Heart left ventricle (tissue), 16 donors: ENCODE data around the gene PGP. TPM values are rescaled to one million over a fixed set of nuclear protein-coding genes. Genes with fewer than 3 reads are reported as not detected.

Experiments
- ATAC-seq, 4 donors: fragments of 200-7000 bp; cut with Tn5 transposase; one replicate each; pipeline ENCODE4 v1.9.1; 2020 to 2022; ENCODE audit warnings: moderate library complexity in 4 of 4, mild to moderate bottlenecking in 3 of 4, moderate number of reproducible peaks in 1 of 4
- DNase-seq, 5 donors: peaks; one replicate each; pipeline ENCODE4 v3.0.0-alpha.2; 2020
- H3K27ac ChIP-seq, 12 donors: fragments of 200-600 bp; sonication (generic) in 4 of 12; one replicate each; pipeline versions ENCODE4 v1.5.0 to v1.8.0; 2016 to 2022; ENCODE audit warnings: mild to moderate bottlenecking in 2 of 12
- H3K27me3 ChIP-seq, 9 donors: fragments of 200-600 bp; sonication (generic) in 2 of 9; one replicate each; pipeline versions ENCODE4 v1.5.1 to v1.8.0; 2016 to 2022; ENCODE audit warnings: mild to moderate bottlenecking in 3 of 9
- H3K36me3 ChIP-seq, 9 donors: fragments of 200-600 bp; sonication (generic) in 2 of 9; one replicate each; pipeline versions ENCODE4 v1.5.0 to v1.8.0; 2018 to 2022; ENCODE audit warnings: mild to moderate bottlenecking in 2 of 9
- H3K4me1 ChIP-seq, 12 donors: fragments of 200-600 bp; sonication (generic) in 4 of 12; one replicate each; pipeline versions ENCODE4 v1.5.0 to v1.8.0; 2016 to 2022; ENCODE audit warnings: mild to moderate bottlenecking in 3 of 12
- H3K4me3 ChIP-seq, 12 donors: fragments of 200-600 bp; sonication (generic) in 4 of 12; one replicate each; pipeline versions ENCODE4 v1.5.0 to v1.8.0; 2017 to 2022; ENCODE audit warnings: mild to moderate bottlenecking in 9 of 12, moderate library complexity in 4 of 12
- H3K9me3 ChIP-seq, 12 donors: fragments of 200-600 bp; sonication (generic) in 4 of 12; one replicate each; pipeline versions ENCODE4 v1.5.0 to v1.8.0; 2016 to 2022; ENCODE audit warnings: mild to moderate bottlenecking in 1 of 12
- POLR2A ChIP-seq, 2 donors: fragments of 450-650 bp; IDR thresholded peaks; one replicate each; pipeline ENCODE4 v1.6.1; 2017; ENCODE audit warnings: antibody characterized with exemption in 2 of 2, mild to moderate bottlenecking in 2 of 2, moderate library complexity in 2 of 2
- WGBS, 4 donors: extraction: QIAGEN DNeasy Blood & Tissue Kit in 2 of 4; methylation state at CpG; one replicate each; pipeline versions ENCODE4 v1.1.5 to v1.1.7; 2013 to 2018; 5-methylcytosine and 5-hydroxymethylcytosine counted together
- intact Hi-C, 10 donors: fragments of 100-400 bp; cut with DNase I; formaldehyde crosslinking; loops; one replicate each; pipeline versions ENCODE4 v1.11.1 to v1.14.2; 2022
- polyA plus RNA-seq, 2 donors: library from polyadenylated mRNA; stranded (reverse); fragments of 200-250 nt; gene quantifications; one replicate each; pipeline ENCODE4 v1.2.3, GENCODE V29; 2013
- total RNA-seq, 9 donors: library from RNA; depleted of rRNA in 2 of 9; stranded (reverse); fragments of >200 nt in 2 of 9; fragmentation: NEBNext Ultra II Directional in 3 of 9; extraction: Animal tissue kit (Norgen Biotek cat#: 25700) in 3 of 9; gene quantifications; one replicate each; pipeline versions ENCODE4 v1.1.0 to v1.2.4, GENCODE V29; 2016 to 2023
- TF ChIP-seq, protein P1 (sequence below), 12 donors: fragments of 200-600 bp; sonication (generic) in 4 of 12; IDR thresholded peaks; one replicate each; pipeline versions ENCODE4 v1.5.0 to v1.8.0; 2018 to 2022; ENCODE audit warnings: antibody characterized with exemption in 12 of 12, mild to moderate bottlenecking in 5 of 12
- donor health status: ischemic (EF 13 %, LVEDD 7.1; RV severe dilation, severe dysfunction).
- donor health status: healthy with polysubstance abuse.
- donor health status: DM: no; HTN: yes; CAD: no.
- donor health status: DM: no; HTN: no; CAD: no.
- donor health status: ischemic (EF 25% LVEDD 6.9; RV normal size, moderate dysfunction).
- donor health status: ischemic (EF 25% LVEDD 5.7; RV mildly dilated, moderate dysfunction).
- donor health status: healthy.
- donor health status: DM: yes; HTN: yes; CAD: no.
- donor health status: ischemic (EF 35%, LVEDD 5.7; RV mildly dilated, moderate dysfunction).
- donor health status: nonischemic (EF 11% LVEDD 7.7; RV severe dilation, severe dysfunction).
- donor health status: DM: yes; HTN: yes; CAD: no.
- donor health status: PGD.
- donor health status: ischemic (EF 29% LVEDD 5.4; RV normal size, mild dysfunction).
- donor health status: nonischemic (EF 23%, LVEDD 6.1; RV moderate dilation, normal function).

PGP gene
- total and polyA plus RNA-seq, 11 donors = 19.6 to 44.0 (median 31.7) TPM

DNA sequence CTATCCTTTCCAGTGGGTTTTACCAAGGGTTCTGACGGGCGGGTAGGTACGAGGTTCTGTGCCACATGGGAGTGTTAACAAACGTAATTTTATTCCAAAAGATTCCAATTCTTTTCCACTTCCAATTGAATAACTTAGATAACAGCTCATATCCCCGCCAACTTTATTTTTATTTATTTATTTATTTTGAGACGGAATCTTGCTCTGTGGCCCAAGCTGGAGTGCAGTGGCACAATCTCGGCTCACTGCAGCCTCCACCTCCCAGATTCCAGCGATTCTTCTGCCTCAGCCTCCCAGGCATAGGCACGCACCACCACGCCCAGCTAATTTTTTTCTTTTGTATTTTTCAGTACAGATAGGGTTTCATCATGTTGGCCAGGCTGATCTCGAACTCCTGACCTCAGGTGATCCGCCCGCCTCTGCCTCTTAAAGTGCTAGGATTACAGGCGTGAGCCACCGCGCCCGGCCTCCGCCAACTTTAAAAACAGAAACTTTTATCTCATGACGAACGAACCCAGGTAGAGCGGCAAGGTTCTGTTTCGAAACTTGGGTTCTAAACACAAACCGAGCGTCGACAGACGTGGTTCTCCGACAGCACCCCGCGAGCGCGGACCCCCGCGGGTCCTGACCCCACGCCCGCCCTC, 36.1 kb upstream of the PGP start:
- H3K27me3 ChIP-seq = no peaks in the 10 kb centered on the region
- 3 to 6% (median 4%) methylated on average over 24 to 35 of the region's 35 CpGs for WGBS, 4 donors
- H3K27ac ChIP-seq = peak overlapping the region; percentile 88 to 97 (median 92)
- no peaks in the 10 kb centered on the region for H3K9me3 ChIP-seq
- H3K4me3 ChIP-seq = peak overlapping the region; percentile 63 to 99 (median 80)
- TF ChIP-seq, protein P1, sequence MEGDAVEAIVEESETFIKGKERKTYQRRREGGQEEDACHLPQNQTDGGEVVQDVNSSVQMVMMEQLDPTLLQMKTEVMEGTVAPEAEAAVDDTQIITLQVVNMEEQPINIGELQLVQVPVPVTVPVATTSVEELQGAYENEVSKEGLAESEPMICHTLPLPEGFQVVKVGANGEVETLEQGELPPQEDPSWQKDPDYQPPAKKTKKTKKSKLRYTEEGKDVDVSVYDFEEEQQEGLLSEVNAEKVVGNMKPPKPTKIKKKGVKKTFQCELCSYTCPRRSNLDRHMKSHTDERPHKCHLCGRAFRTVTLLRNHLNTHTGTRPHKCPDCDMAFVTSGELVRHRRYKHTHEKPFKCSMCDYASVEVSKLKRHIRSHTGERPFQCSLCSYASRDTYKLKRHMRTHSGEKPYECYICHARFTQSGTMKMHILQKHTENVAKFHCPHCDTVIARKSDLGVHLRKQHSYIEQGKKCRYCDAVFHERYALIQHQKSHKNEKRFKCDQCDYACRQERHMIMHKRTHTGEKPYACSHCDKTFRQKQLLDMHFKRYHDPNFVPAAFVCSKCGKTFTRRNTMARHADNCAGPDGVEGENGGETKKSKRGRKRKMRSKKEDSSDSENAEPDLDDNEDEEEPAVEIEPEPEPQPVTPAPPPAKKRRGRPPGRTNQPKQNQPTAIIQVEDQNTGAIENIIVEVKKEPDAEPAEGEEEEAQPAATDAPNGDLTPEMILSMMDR (IDR thresholded peaks at IDR 0.05) = no peak
- no peak for TF ChIP-seq POLR2A (IDR thresholded peaks at IDR 0.05)
- ATAC-seq (peak in 1 of 4 donors; percentile 0), DNase-seq (no peak)
- peaks cover 2 to 54% (median 46%) of the 10 kb centered on the region in 9 donors for H3K36me3 ChIP-seq
- H3K4me1 ChIP-seq = peaks cover 2 to 24% (median 16%) of the 10 kb centered on the region in 12 donors
- intact Hi-C loops = loop anchor here in 3 of 10 donors (1.0 to 10.0 kb wide), 5 partner anchors 18 to 96 kb away; partner anchors contain the start of genes TRAF7 (in 3 of the 3), MLST8 (in 1 of the 3) and RNPS1 (in 1 of the 3)

DNA sequence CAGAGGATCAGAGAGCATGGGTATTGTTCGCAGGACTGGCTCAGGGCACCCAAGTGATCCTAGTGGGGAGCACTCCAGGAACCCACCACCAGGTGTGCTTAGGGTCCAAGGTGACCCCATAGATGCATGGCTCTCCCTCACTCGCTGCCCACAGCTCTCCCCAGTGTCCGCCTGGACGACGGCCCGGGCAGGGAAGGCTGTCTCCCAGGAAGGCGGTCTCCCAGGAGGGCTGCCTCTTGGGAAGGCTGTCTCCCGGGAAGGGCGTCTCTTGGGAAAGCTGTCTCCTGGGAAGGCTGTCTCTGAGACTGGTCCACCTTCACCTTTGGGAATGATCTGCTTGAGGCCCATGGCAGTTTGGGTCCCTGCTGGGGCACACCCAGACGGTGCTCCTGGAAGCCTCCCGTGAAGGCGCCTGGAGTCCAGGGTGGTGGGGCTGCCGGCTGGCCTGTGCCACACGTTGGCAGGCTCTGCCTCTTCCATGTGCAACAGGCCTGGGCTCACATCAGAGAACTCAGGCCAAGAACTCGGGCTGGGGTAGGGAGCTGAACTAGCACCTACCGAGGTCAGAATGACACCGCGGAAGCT, 31.8 kb upstream of the PGP start:
- intact Hi-C loops = loop anchor here in 1 of 10 donors (10.0 kb wide), 1 partner anchor 92 kb away; the partner anchor contains the start of gene TRAF7
- 66 to 86% (median 81%) methylated on average over 10 to 18 of the region's 18 CpGs for WGBS, 4 donors
- Histone ChIP-seq H3K4me1 (peaks cover 0 to 15% (median 8%) of the 10 kb centered on the region in 12 donors), H3K9me3 (no peaks in the 10 kb centered on the region), H3K27ac (no peak overlapping the region), H3K4me3 (no peak overlapping the region), H3K27me3 (no peaks in the 10 kb centered on the region), H3K36me3 (peaks cover 5 to 65% (median 54%) of the 10 kb centered on the region in 9 donors)
- ATAC-seq (no peak), DNase-seq (peak in 1 of 5 donors; percentile 4)
- TF ChIP-seq POLR2A (IDR thresholded peaks at IDR 0.05) = no peak

DNA sequence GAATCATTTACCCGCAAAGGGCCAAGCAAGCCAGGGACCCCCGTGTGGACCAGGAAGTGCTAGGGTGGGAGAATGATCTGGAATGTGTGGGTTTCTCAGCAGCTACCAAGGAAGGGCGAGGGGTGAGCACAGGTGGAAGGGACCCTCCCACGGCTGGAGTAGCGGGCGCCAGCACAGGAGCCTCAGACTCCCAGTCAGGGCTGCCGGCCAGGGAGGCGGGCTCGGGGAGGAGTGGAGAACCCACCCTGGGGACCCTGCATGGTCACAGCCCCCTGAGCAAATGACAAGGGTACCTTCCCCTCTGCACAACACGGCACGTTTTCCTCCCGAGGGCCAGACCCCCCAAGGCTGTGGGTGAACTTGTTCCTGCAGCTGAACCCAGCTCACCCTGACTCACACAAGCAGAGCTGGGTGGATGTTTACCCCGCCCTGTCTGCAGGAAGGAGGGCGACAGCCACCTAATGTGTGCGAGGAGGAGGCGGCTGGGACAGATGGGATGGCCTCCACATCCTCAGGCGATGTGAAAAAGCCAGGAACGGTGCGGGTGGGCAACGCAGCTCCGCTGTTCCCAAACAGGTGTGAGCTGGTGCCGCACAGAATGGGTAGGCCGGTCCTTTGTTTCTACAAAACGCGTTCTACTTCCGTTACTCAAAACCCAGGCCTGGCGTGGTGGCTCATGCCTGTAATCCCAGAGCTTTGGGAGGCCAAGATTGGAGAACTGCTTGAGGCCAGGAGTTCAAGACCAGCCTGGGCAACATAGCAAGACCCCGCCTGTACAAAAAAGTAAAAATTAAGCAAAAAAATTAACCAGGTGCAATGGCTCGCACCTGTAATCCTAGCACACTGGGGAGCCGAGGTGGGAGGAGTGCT, 30.5 kb upstream of the PGP start:
- DNase-seq = peak in 1 of 5 donors; percentile 26
- peak in 1 of 4 donors; percentile 5 for ATAC-seq
- peaks cover 0 to 8% (median 2%) of the 10 kb centered on the region in 12 donors for H3K4me1 ChIP-seq
- no peaks in the 10 kb centered on the region for H3K9me3 ChIP-seq
- H3K27me3 ChIP-seq = no peaks in the 10 kb centered on the region
- intact Hi-C loops = loop anchor here in 1 of 10 donors (10.0 kb wide), 1 partner anchor 90 kb away; the partner anchor contains the start of gene TRAF7
- WGBS, 4 donors = 93 to 95% (median 94%) methylated on average over 26 to 30 of the region's 30 CpGs
- no peak overlapping the region for H3K27ac ChIP-seq
- H3K4me3 ChIP-seq = no peak overlapping the region
- TF ChIP-seq, protein P1 (IDR thresholded peaks at IDR 0.05) = no peak
- TF ChIP-seq POLR2A (IDR thresholded peaks at IDR 0.05) = no peak
- H3K36me3 ChIP-seq = peaks cover 5 to 75% (median 54%) of the 10 kb centered on the region in 9 donors

DNA sequence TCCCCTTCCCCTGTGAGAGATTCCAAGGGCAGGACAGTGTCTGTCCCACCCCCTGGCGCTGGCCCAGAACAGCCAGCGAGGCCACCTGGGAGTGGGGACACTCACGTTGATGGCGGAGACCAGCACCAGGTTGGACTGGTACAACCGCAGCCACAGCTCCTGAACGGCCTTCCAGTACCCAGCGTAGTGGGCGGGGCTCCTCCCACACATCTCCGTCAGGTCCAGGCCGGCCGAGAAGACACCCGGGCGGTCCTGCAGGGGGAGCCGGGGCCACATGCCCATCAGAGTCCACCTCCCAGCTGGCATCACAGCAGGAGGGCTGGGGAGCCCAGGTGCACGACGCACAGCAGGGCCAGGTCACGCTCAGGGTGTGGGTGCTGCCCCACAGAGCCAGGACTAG, 29.7 kb upstream of the PGP start:
- ATAC-seq = peak in 1 of 4 donors; percentile 5
- Histone ChIP-seq H3K27ac (no peak overlapping the region), H3K4me1 (no peaks in the 10 kb centered on the region), H3K4me3 (no peak overlapping the region), H3K36me3 (peaks cover 5 to 83% (median 58%) of the 10 kb centered on the region in 9 donors), H3K27me3 (no peaks in the 10 kb centered on the region), H3K9me3 (no peaks in the 10 kb centered on the region)
- 67 to 80% (median 72%) methylated on average over 13 to 17 of the region's 17 CpGs for WGBS, 4 donors
- intact Hi-C loops = loop anchor here in 1 of 10 donors (10.0 kb wide), 1 partner anchor 90 kb away; the partner anchor contains the start of gene TRAF7
- no peak for DNase-seq
- TF ChIP-seq, protein P1 (IDR thresholded peaks at IDR 0.05) = no peak
- no peak for TF ChIP-seq POLR2A (IDR thresholded peaks at IDR 0.05)
